GM18907 (cell line): ENCODE measurements around the gene UMPS.
"Not testable (repeated sequence)": the region's sequence is repeated elsewhere in the genome, so short reads cannot be mapped to it uniquely, and the experiment has no call there.

ENCODE experiments used
- ATAC-seq: cut with Tn5 transposase; IDR thresholded peaks from one replicate; pipeline ENCODE4 v1.9.1; 2021; ENCODE audit warnings: mild to moderate bottlenecking, moderate library complexity; ENCODE audit not compliant: unreplicated experiment

UMPS gene

GRCh38 chr3:124777762-124778470 is 47.7 kb downstream of the UMPS start:
- ATAC-seq = no peak

- ATAC-seq = no peak
These were observed 48.9 kb downstream of the UMPS start for GRCh38 chr3:124779116-124779515.

- ATAC-seq = no peak
These were observed 49.5 kb downstream of the UMPS start for GRCh38 chr3:124779751-124780191.

DNA sequence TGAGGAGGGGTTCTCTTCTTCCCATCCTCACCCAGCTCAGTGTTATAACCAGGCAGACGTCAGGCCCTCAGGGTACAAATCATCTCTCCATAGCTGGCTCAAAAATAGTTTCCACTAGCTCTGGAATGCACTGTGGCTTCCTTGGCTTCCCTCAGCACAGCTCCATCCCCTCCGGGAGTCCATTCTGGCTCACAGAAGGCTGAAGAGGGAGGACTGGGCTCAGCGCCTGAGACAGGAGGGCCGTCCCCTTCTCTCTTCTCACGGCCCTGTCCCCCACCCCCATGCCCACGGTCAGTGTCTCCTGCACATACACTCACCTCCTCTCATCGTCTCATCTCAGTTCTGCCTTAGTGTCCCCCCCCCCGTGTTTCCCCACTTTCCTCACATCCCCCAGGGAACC is 50.1 kb downstream of the UMPS start:
- no peak for ATAC-seq

- ATAC-seq = no peak
These were observed 50.7 kb downstream of the UMPS start for GRCh38 chr3:124780761-124781475.

DNA sequence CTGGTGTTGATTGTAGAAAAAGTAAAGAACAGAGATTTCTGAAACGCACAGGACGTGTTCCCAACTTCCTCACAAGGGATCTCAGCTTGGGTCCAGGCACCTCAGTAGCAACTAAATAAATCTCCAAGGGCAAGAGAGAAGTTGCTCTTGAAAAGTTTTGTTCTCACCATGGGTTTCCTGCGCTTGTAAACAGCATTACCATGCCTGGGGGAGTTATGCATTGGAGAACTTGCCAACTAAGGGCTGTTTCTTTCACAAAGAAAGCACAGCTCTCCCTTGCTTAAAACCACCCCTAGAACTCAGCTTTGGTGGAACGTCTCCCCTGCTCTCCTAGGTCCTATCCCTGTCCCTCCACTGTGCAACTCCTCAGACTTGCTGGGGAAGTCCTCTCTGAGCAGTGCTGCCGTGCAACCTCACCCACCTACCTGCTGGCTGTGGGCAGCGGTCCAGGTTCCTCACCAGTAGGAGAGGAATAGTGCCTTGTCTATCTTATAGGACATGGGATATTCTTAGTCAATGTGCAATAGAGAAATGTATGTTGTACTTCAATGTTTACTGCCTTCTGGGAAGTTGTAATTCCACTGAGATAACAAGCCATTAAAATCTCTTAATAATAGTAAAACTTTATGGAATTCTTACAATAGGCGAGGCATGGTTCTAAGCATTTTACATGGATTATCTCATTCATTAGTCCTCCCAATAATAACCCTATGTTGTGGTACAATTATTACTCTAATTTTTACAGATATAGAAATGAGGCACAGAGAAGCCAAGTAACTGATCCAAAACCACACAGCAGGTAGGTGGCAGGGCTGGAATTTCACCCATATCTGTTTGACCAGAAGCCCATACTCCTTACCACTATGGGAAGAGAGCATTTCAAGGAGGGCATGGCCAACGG is 51.5 kb downstream of the UMPS start:
- no peak for ATAC-seq

GRCh38 chr3:124782377-124782712 is 52.1 kb downstream of the UMPS start:
- ATAC-seq = not testable (repeated sequence)

GRCh38 chr3:124783696-124784095 is 53.4 kb downstream of the UMPS start:
- ATAC-seq = no peak

GRCh38 chr3:124784686-124785382 is 54.6 kb downstream of the UMPS start:
- ATAC-seq = peak; percentile 65

GRCh38 chr3:124785973-124786372 is 55.7 kb downstream of the UMPS start:
- ATAC-seq = no peak

GRCh38 chr3:124786511-124787241 is 56.4 kb downstream of the UMPS start:
- ATAC-seq = no peak

DNA sequence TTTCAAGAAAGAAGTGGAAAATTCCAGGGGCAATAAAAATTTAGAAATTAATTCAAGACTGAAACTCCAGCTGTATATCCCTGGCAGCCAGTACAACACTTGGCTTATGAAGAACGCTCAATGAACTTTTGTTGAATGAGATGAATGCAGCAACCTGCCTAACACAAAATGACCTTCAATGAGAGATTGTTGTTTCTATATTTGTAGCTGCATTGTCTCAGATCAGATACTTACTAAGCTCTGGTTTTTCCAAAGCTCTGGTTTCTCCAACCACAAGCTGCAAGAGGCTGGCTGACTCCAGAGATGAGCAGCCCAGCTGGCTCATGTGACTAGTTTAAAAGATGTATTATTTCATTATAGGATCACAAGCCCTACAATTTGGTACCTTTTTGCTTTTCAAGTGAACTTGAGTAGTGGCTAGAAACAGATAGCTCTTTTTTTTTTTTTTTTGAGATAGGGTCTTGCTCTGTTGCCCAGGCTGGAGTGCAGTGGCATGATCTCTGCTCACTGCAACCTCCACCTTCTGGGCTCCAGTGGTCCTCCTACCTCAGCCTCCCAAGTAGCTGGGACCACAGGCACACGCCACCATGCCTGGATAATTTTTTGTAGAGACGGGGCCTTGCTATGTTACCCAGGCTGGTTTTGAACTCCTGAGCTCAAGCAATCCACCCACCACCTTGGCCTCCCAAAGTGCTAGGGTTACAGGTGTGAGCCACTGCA is 57.4 kb downstream of the UMPS start:
- ATAC-seq = no peak

GRCh38 chr3:124788254-124788745 is 58.0 kb downstream of the UMPS start:
- ATAC-seq = no peak

DNA sequence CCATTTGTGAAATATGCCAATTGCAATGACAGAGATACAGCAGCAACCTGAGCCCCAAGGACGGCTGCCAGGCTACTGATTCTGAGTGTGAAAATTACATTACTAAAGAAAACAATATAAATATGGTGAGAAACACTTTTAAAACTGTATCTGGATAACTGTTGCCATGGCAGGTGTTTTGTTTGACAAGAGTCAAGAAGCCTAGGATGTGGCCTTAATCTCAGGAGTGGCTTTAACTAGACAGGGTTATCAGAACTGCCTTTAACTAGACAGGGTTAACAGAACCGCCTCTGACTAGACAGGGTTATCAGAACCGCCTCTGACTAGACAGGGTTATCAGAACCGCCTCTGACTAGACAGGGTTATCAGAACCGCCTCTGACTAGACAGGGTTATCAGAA is 58.9 kb downstream of the UMPS start:
- not testable (repeated sequence) for ATAC-seq

DNA sequence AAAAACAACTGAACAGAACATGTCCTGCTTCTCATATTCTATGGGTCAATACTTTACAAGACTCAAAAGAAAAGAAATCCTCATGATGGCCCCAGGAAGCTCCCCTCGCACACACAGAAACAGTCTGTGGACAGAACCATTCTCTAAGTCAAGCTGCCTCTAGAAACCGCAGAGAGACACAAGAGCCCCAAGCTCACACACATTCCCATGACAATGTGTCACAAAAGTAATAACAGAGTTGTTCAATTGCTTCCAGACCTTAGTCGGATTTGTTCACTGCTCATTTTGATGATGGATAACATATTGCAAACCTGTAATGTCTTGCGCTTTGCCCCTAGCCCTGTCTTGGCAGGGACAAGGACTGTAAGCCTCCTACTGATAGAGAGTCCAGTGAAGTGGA is 60.9 kb downstream of the UMPS start:
- no peak for ATAC-seq

DNA sequence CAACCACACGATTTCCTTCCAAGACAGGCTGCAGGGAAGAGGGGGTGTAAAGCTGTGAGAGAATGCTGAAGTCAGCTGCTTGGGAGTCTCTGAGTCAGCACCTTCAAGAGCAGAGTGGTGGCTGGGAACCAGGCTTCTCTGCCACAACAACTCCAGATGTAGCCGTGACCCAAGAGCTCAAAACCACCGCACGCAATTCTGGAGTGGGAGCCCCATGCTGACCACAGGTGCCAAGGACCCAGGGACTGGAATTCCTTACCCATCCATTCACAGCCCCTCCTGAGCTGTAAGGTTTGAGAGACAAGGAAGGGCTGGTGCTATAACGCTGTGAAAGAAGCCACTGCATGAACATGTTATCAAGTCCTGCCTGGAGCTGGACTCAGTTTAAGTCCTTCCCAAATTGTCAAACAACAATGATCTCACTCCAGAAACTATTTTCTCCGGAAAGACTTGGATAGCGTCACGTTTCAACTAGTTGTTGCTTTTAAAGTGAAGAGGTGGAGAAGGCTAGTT is 61.4 kb downstream of the UMPS start:
- ATAC-seq = no peak

DNA sequence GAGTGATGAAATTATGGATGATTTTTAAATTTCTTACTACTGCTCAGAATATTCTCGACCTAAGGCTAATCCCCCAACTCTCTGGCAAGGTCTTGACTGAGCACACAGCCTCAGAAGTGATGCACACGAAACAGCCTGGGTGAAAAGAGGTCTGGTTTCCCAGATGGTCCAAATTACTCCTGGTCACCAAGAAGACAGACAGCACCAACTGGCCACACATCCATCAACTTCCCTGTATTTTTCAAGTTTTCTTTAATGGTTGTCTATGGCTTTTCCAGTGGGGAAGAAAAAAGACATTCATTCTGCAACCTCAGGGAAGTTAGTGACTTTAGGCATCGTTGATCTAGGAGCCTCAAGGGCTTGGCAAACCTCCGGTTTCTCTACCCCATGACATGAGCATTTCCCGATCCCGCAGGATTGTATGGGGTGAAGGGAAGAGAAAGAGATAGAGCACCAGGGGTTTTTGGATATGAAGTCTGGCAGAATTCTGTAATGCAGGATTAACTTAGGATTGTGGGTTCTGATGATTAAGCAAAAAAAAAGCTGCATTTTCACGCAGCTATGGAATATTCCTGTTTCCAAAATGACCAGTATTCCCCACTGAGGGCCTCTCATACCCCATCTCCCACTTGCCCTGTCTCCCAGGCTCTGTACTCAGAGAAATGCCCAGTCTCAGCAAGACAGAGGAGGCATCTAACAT is 62.2 kb downstream of the UMPS start:
- no peak for ATAC-seq

DNA sequence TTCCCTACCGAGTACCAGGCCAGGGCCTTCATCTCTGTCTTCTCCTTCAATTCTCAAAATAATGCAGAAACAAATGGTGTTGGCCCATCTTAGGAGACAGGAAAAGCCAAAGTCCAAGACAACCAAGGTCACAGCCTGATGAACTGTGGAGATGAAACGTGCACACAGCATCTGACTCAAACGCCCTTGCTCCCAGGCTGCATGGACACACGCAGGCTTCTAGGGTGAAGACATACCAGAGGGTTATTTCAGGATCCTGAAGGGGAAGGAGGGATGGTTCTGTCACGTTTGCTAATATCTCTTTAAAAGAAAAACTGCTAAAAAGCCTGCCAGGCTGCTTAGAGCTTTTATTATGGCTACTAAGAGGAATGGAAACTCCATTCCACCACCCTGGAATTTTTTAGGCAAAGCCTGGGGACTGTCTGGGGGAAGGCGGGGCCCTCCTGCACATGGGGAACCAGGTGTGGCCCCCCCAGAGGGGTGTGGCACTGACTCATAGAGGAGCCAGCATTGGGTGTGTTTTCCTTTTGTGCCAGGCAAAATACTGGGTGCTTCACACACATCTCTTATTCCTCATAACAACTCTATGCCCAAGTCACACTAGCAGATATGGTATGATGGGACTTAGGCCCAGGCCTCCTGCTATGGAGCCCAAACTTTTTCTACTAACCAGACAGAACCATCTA is 62.9 kb downstream of the UMPS start:
- no peak for ATAC-seq
